Neural crest cell (in vitro differentiated cells): Measurements from ENCODE around the gene KDM4C. TPM values are rescaled to one million over a fixed set of nuclear protein-coding genes. Genes with fewer than 3 reads are reported as not detected.

Experiments
- DNase-seq: peaks from one replicate; pipeline ENCODE4 v3.0.0; 2021; ENCODE audit warnings: low read depth, mixed read lengths, low spot score
- H3K27ac Mint-ChIP-seq: one replicate; pipeline ENCODE4 v1.8.0; 2021; ENCODE audit warnings: mild to moderate bottlenecking, mixed read lengths; ENCODE audit not compliant: unreplicated experiment
- H3K27me3 Mint-ChIP-seq: 2 replicates; pipeline ENCODE4 v1.8.0; 2021; ENCODE audit warnings: low read depth, mild to moderate bottlenecking, mixed read lengths
- H3K36me3 Mint-ChIP-seq: 2 replicates; pipeline ENCODE4 v1.8.0; 2021; ENCODE audit warnings: low read depth, mild to moderate bottlenecking, mixed read lengths
- H3K4me1 Mint-ChIP-seq: 2 replicates; pipeline ENCODE4 v1.8.0; 2021; ENCODE audit warnings: mixed read lengths
- H3K4me3 Mint-ChIP-seq: one replicate; pipeline ENCODE4 v1.8.0; 2021; ENCODE audit warnings: mild to moderate bottlenecking, mixed read lengths
- H3K9me3 Mint-ChIP-seq: 2 replicates; pipeline ENCODE4 v1.8.0; 2021; ENCODE audit warnings: mixed read lengths
- CTCF ChIP-seq: fragments of 200-600 bp; sonication (generic); conservative IDR thresholded peaks from 2 replicates; pipeline ENCODE4 v1.5.0; 2021; ENCODE audit warnings: antibody characterized with exemption, mild to moderate bottlenecking
- total RNA-seq: library from RNA; stranded (reverse); gene quantifications from 2 replicates; pipeline ENCODE4 v1.2.1, GENCODE V29; 2021

The KDM4C gene
- total RNA-seq, 1 donor from 2014 or later = 11.2 TPM

GRCh38 chr9:7211657-7212056, 453.9 kb downstream of the KDM4C start:
- peak overlapping the region; percentile 0 for H3K27ac Mint-ChIP-seq
- H3K4me1 Mint-ChIP-seq = peaks cover 44% of the 10 kb centered on the region
- H3K27me3 Mint-ChIP-seq = no peaks in the 10 kb centered on the region
- DNase-seq = no peak
- no peak overlapping the region for H3K4me3 Mint-ChIP-seq
- no peak for TF ChIP-seq CTCF
- H3K9me3 Mint-ChIP-seq = no peaks in the 10 kb centered on the region
- no peaks in the 10 kb centered on the region for H3K36me3 Mint-ChIP-seq

- Mint-ChIP-seq H3K27me3 (no peaks in the 10 kb centered on the region), H3K27ac (peak overlapping the region; percentile 0), H3K9me3 (no peaks in the 10 kb centered on the region), H3K4me3 (peak overlapping the region; percentile 1), H3K36me3 (no peaks in the 10 kb centered on the region), H3K4me1 (peaks cover 44% of the 10 kb centered on the region)
- DNase-seq = peak; percentile 2
- no peak for TF ChIP-seq CTCF
Observed at GRCh38 chr9:7212101-7212500, 454.3 kb downstream of the KDM4C start.

GRCh38 chr9:7216004-7216841, 458.4 kb downstream of the KDM4C start:
- no peak overlapping the region for H3K4me3 Mint-ChIP-seq
- TF ChIP-seq CTCF = no peak
- no peak for DNase-seq
- H3K27ac Mint-ChIP-seq = no peak overlapping the region
- H3K4me1 Mint-ChIP-seq = peaks cover 23% of the 10 kb centered on the region
- H3K27me3 Mint-ChIP-seq = no peaks in the 10 kb centered on the region
- H3K9me3 Mint-ChIP-seq = peaks cover 10% of the 10 kb centered on the region
- H3K36me3 Mint-ChIP-seq = peaks cover 8% of the 10 kb centered on the region

GRCh38 chr9:7223981-7224380, 466.2 kb downstream of the KDM4C start:
- DNase-seq = no peak
- TF ChIP-seq CTCF = no peak
- Mint-ChIP-seq H3K36me3 (peaks cover 5% of the 10 kb centered on the region), H3K4me1 (no peaks in the 10 kb centered on the region), H3K27ac (no peak overlapping the region), H3K9me3 (peaks cover 17% of the 10 kb centered on the region), H3K4me3 (no peak overlapping the region), H3K27me3 (no peaks in the 10 kb centered on the region)

Other genes with a start within 250 kb of the KDM4C start
- 37.4 and 37.8 TPM in 2 replicates for gene GLDC, start 112.2 kb upstream of the KDM4C start, total RNA-seq